Measurements from ENCODE around the gene ARHGAP42.

The ARHGAP42 gene

GRCh38 chr11:100855466-100856067 is 168.5 kb downstream of the ARHGAP42 start:
- peak; percentile 34 for DNase-seq (ENCODE audit: low read depth, low spot score)
- Histone ChIP-seq H3K4me3 (no peak overlapping the region), H3K27ac (no peak overlapping the region), H3K36me3 (ENCODE audit: insufficient read depth, low read length) (no peaks in the 10 kb centered on the region), H3K9ac (ENCODE audit: insufficient read length) (no peak overlapping the region), H3K9me3 (ENCODE audit: low read depth, low read length) (no peaks in the 10 kb centered on the region)
- no peak for TF ChIP-seq POLR2AphosphoS5 (IDR thresholded peaks at IDR 0.05; ENCODE audit: borderline replicate concordance, low read depth, low read length)
- TF ChIP-seq EZH2 (IDR thresholded peaks at IDR 0.05): no peak
- no peak for TF ChIP-seq FOXP2 (optimal IDR thresholded peaks at IDR 0.05; ENCODE audit: control extremely low read depth, extremely low read length, insufficient read depth)

DNA sequence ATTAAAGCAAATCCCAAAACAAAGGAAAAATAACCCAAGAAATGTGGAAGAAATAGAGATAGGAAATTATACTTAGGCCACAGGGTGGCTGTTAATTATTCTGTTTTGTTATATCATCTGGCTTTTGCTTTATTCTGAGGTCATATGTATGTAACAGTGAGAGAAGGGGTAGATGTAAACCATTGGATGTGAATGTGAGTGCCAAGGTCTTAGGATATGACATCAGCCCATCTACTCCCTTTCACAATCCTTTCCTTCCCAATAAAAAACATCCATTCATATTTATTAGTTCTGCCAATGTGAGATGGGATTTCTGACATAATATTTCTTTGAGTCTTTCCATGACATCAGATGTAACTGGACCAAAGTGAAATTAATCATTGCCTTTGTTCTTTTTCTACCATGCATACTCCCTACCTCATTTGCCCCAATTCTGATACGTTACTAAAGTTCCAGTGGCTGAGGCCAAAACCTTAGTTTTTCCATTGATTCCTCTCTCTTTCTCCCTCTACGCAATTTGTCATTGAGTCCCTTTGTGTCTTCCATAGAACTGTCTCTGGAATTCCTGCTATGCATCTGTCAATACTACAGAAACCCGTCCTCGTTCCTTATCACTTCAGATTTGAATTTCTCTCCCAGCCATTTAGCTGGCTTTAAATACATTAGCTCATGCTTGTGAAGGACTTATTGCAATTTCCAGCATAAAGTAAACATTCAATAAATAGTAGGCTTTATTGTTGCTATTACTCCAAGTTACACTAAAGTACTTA is 170.3 kb downstream of the ARHGAP42 start:
- Histone ChIP-seq H3K9ac (ENCODE audit: insufficient read length) (no peak overlapping the region), H3K9me3 (ENCODE audit: low read depth, low read length) (no peaks in the 10 kb centered on the region), H3K4me3 (no peak overlapping the region), H3K27ac (no peak overlapping the region), H3K36me3 (ENCODE audit: insufficient read depth, low read length) (no peaks in the 10 kb centered on the region)
- TF ChIP-seq FOXP2 (optimal IDR thresholded peaks at IDR 0.05; ENCODE audit: control extremely low read depth, extremely low read length, insufficient read depth) (no peak), EZH2 (IDR thresholded peaks at IDR 0.05) (no peak), POLR2AphosphoS5 (IDR thresholded peaks at IDR 0.05; ENCODE audit: borderline replicate concordance, low read depth, low read length) (no peak)
- DNase-seq (ENCODE audit: low read depth, low spot score): no peak

DNA sequence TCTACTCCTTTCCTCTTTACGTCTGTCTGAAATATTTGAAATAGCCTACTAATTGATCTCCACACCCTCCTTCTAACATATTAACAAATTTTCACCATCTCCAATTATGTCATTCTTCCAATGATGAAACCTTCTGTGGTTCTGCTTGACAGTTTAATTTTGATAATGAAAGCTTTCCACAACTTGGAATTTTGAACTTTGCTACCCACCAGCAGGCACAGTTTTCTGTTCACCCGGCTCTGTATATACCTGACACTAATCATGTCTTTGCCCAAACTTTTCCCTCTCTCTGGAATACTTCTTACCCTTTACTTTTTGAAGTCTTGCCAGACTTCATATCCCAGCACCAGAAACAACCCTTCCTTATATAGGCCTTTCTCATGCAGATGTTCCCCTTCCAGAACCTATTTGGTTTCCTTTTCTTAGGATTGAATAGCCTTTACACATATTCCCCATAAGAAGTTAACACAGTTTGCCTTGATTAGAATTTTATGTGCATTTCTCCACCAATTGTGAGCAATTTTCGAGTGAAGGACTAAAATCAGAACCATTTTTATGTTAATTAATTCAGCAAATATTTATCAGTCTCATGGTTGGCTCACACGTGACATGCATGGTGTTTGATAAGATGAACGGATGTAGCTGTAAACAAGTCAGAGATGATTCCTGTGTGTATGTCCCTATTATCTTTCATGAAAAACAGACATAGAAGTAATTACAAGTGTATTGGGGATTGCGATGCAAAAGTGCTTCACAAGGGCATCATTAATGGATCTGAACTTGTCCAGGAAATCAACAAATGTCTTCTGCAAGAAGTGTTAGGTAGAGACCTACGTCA is 173.4 kb downstream of the ARHGAP42 start:
- H3K9ac ChIP-seq (ENCODE audit: insufficient read length): no peak overlapping the region
- H3K36me3 ChIP-seq (ENCODE audit: insufficient read depth, low read length): no peaks in the 10 kb centered on the region
- no peak overlapping the region for H3K27ac ChIP-seq
- H3K4me3 ChIP-seq: no peak overlapping the region
- no peak for DNase-seq (ENCODE audit: low read depth, low spot score)
- no peaks in the 10 kb centered on the region for H3K9me3 ChIP-seq (ENCODE audit: low read depth, low read length)
- TF ChIP-seq POLR2AphosphoS5 (IDR thresholded peaks at IDR 0.05; ENCODE audit: borderline replicate concordance, low read depth, low read length) (no peak), FOXP2 (optimal IDR thresholded peaks at IDR 0.05; ENCODE audit: control extremely low read depth, extremely low read length, insufficient read depth) (no peak), EZH2 (IDR thresholded peaks at IDR 0.05) (no peak)

- H3K36me3 ChIP-seq (ENCODE audit: insufficient read depth, low read length): no peaks in the 10 kb centered on the region
- TF ChIP-seq FOXP2 (optimal IDR thresholded peaks at IDR 0.05; ENCODE audit: control extremely low read depth, extremely low read length, insufficient read depth) (no peak), EZH2 (IDR thresholded peaks at IDR 0.05) (no peak), POLR2AphosphoS5 (IDR thresholded peaks at IDR 0.05; ENCODE audit: borderline replicate concordance, low read depth, low read length) (no peak)
- no peak for DNase-seq (ENCODE audit: low read depth, low spot score)
Measured at GRCh38 chr11:100861212-100861611, 174.1 kb downstream of the ARHGAP42 start.

GRCh38 chr11:100863080-100863581 is 176.0 kb downstream of the ARHGAP42 start:
- H3K9me3 ChIP-seq (ENCODE audit: low read depth, low read length): no peaks in the 10 kb centered on the region
- no peak for DNase-seq (ENCODE audit: low read depth, low spot score)
- H3K36me3 ChIP-seq (ENCODE audit: insufficient read depth, low read length): no peaks in the 10 kb centered on the region
- no peak for TF ChIP-seq FOXP2 (optimal IDR thresholded peaks at IDR 0.05; ENCODE audit: control extremely low read depth, extremely low read length, insufficient read depth)
- no peak for TF ChIP-seq POLR2AphosphoS5 (IDR thresholded peaks at IDR 0.05; ENCODE audit: borderline replicate concordance, low read depth, low read length)
- TF ChIP-seq EZH2 (IDR thresholded peaks at IDR 0.05): no peak
- H3K9ac ChIP-seq (ENCODE audit: insufficient read length): no peak overlapping the region
- H3K4me3 ChIP-seq: no peak overlapping the region
- no peak overlapping the region for H3K27ac ChIP-seq

More at GRCh38 chr11:100861212-100861611, 174.1 kb downstream of the ARHGAP42 start:
- H3K4me3 ChIP-seq: no peak overlapping the region
- H3K27ac ChIP-seq: no peak overlapping the region
- no peak overlapping the region for H3K9ac ChIP-seq (ENCODE audit: insufficient read length)
- H3K9me3 ChIP-seq (ENCODE audit: low read depth, low read length): no peaks in the 10 kb centered on the region

DNA sequence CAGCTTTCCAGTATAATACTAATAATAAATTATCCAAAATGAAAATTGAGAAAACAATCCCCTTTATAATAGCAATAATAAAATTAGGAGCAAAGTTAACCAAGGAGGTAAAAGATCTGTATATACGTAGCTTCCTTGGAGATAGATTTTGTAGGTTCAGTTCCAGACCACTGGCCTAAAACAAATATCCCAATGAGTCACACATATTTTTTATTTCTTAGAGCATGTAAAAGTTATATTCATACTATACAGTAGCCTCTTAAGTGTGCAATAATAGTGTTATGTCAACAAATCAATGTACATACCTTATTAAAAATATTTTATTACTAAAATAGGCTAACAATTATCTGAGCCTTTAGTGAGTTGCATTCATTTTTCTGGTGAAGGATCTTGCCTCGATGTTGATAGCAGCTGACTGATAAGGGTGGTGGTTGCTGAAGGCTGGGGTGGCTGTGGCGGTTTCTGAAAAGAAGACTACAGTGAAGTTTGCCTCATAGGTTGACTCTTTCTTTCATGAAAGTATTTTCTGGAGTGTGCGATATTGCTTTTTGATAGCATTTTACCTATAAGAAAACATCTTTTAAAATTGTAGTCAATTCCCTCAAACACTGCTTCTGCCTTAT is 178.5 kb downstream of the ARHGAP42 start:
- H3K36me3 ChIP-seq (ENCODE audit: insufficient read depth, low read length): no peaks in the 10 kb centered on the region
- H3K27ac ChIP-seq: no peak overlapping the region
- TF ChIP-seq EZH2 (IDR thresholded peaks at IDR 0.05) (no peak), FOXP2 (optimal IDR thresholded peaks at IDR 0.05; ENCODE audit: control extremely low read depth, extremely low read length, insufficient read depth) (no peak), POLR2AphosphoS5 (IDR thresholded peaks at IDR 0.05; ENCODE audit: borderline replicate concordance, low read depth, low read length) (no peak)
- H3K4me3 ChIP-seq: no peak overlapping the region
- DNase-seq (ENCODE audit: low read depth, low spot score): no peak
- no peak overlapping the region for H3K9ac ChIP-seq (ENCODE audit: insufficient read length)
- H3K9me3 ChIP-seq (ENCODE audit: low read depth, low read length): no peaks in the 10 kb centered on the region

DNA sequence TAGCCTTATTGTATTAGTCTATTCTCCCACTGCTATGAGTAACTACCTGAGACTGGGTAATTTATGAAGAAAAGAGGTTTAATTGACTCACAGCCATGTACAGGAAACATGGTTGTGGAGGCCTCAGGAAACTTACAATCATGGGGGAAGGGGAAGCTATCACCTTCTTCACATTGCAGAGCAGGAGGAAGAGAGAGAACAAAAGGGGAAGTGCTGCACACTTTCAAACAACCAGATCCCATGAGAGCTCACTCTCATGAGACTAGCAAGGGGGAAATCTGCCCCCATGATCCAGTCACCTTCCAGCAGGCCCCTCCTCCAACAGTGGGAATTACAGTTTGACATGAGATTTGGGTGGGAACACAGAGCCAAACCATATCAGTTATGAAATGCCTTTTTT is 179.4 kb downstream of the ARHGAP42 start:
- Histone ChIP-seq H3K36me3 (ENCODE audit: insufficient read depth, low read length) (no peaks in the 10 kb centered on the region), H3K9ac (ENCODE audit: insufficient read length) (no peak overlapping the region), H3K4me3 (no peak overlapping the region), H3K9me3 (ENCODE audit: low read depth, low read length) (no peaks in the 10 kb centered on the region), H3K27ac (no peak overlapping the region)
- DNase-seq (ENCODE audit: low read depth, low spot score): no peak
- TF ChIP-seq FOXP2 (optimal IDR thresholded peaks at IDR 0.05; ENCODE audit: control extremely low read depth, extremely low read length, insufficient read depth) (no peak), EZH2 (IDR thresholded peaks at IDR 0.05) (no peak), POLR2AphosphoS5 (IDR thresholded peaks at IDR 0.05; ENCODE audit: borderline replicate concordance, low read depth, low read length) (no peak)

Data from SK-N-MC (cell line).